Activated gamma-delta T cell treated with anti-CD3 and anti-CD28 coated beads, Interleukin-2, amount 50 U/mL, for 16 hours (primary cell): Measurements from ENCODE around the gene MRGPRE.

Experiments used
- DNase-seq: peaks from one replicate; pipeline ENCODE4 v3.0.0-alpha.2; 2020; ENCODE audit warnings: low read depth

Gene MRGPRE

GRCh38 chr11:3196161-3197043 lies 35.8 kb downstream of the MRGPRE start:
- no peak for DNase-seq

- DNase-seq, result no peak
Observed at GRCh38 chr11:3195251-3196160, 36.7 kb downstream of the MRGPRE start.

- DNase-seq, result no peak
Observed at GRCh38 chr11:3194016-3194816, 38.0 kb downstream of the MRGPRE start.

DNA sequence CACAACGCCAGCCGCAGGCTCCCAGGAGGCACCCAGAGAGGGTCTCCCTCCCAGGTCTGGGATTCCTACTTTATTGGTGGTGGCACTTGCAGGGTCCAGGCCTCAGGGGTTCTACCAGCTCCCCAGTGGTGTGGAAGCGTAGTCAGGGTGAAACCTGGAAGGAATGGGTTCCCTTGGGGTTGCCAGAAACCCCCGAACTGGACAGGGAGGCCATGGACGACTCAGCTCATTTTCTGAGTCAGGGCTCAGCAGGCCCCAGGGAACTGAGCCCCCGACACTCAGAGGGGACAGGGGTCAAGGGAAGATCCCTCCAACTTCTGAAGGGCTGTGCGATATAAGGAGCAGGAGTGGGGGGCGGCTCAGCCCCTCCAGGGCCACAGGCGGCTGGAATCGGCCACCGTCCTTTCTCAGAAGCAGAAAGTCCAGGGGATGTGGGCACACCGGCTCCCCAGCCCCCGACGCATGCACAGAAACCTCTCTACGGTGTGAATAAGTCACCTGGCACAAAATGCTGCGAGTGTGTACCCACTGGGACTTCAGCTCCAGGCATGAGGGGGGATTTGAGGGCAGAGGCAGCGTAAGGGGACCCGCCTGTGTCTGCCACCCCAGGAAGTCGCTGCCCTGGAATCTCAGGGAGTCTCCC lies 38.7 kb downstream of the MRGPRE start:
- DNase-seq, result no peak

DNA sequence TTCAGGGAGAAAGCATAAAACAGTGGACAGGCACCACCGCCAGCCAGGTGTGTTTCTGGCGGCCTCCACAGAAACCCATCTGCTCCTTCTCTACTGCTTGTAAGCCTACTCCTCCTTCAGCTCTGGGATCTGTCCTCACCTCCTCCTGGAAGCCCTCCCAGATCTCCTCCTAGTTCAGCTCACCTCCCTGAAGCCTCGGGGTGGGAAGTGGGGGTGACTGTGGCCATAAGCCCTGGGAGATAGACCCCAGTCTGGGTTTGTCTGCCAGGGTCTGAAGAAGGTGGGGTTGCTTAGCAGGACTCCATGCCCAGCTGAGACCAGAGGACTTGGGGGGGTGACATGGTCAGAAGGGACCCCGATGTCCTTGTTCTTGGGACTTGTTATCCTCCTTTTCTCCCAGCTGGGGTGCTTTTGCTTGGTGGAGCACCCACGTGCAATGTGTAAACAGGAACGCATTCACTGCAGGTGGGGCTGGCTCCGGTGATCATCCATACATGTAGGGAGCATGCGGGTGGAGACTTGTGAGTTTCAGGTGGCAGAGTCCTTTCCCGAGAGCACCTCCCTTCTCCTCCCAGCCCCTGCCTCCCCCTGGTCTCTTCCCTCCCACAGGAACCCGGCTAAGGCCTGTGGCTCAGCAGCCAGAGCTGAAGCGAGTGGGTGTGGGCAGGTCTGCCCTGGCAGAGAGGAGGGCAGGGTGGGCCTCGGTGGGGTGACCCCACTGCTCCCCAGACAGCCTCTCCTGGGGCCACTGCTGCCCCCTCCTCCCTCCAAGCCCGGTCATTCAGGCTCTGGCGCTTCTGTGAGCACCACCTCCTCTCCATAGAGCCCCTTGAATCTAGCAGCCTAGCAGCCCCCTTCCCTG lies 39.5 kb downstream of the MRGPRE start:
- DNase-seq, result no peak

GRCh38 chr11:3191586-3192324 lies 40.5 kb downstream of the MRGPRE start:
- no peak for DNase-seq

GRCh38 chr11:3190600-3190999 lies 41.6 kb downstream of the MRGPRE start:
- no peak for DNase-seq

GRCh38 chr11:3189886-3190583 lies 42.2 kb downstream of the MRGPRE start:
- DNase-seq, result no peak

DNA sequence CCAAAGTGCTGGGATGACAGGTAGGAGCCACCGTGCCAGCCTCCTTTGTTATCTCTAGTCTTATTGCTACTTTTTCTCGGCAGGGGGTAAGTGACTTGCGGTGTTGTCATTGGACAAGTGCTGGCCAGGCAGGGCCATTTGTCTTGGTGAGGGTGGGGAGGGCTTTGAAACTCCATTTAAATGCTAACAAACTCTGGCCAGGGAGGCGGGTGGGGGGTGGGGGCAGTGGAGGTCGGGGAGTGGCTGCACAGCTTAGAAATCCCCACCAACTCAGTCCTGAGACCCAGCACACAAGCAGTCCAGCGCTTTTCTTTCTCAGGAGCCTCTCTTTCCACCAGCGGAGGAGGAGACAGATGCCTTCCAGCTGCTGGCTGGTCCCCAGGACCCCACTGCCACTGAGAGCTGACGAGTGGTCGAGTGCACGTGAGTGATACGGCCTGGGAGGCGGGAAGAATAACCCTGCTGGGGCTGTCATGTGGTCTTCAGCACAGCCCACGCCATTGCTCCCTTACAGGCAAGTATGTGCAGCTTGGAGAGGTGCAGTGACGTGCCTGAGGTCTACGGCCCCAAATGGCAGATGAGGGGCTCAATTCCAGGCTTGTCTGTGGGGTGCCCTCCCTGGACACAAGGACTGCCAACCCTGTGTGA lies 42.9 kb downstream of the MRGPRE start:
- no peak for DNase-seq

GRCh38 chr11:3188496-3189195 lies 43.6 kb downstream of the MRGPRE start:
- no peak for DNase-seq

- DNase-seq, result no peak
Observed at GRCh38 chr11:3186166-3186953, 45.9 kb downstream of the MRGPRE start.

DNA sequence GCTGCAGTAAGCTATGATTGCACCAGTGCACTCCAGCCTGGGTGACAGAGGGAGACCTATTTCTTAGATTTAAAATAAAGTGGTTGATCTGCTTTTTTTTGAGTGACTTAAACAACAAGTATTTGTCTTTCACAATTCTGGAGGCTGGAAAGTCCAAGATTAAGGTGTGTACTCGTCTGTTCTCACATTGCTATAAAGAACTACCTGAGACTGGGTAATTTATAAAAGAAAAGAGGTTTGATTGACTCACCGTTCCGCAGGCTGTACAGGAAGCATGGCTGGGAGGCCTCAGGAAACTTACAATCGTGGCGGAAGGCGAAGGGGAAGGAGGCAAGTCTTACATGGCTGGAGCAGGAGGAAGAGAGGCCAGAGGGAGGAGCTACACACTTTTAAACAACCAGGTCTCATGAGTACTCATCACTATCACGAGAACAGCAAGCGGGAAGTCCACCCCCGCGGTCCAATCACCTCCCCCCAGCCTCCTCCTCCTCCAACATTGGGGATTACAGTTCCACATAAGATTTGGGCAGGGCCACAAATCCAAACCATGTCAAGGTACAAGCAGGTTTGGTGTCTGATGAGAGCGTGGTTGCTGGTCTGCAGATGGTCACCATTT lies 47.4 kb downstream of the MRGPRE start:
- no peak for DNase-seq

- no peak for DNase-seq
Observed at GRCh38 chr11:3183523-3183922, 48.7 kb downstream of the MRGPRE start.

- no peak for DNase-seq
Observed at GRCh38 chr11:3182462-3182852, 49.8 kb downstream of the MRGPRE start.

- DNase-seq, result no peak
Observed at GRCh38 chr11:3181725-3182461, 50.3 kb downstream of the MRGPRE start.

- DNase-seq, result no peak
Observed at GRCh38 chr11:3180869-3181268, 51.3 kb downstream of the MRGPRE start.
